Kasumi-1 (cell line): ENCODE data around the gene PDE7B.

Experiments
- DNase-seq, 2 experiments: peaks; one replicate each; lab custom pipeline; 2025; lab: John Stamatoyannopoulos, UW

PDE7B gene

GRCh38 chr6:135990439-135990838, 138.9 kb downstream of the PDE7B start:
- no peak for DNase-seq

DNA sequence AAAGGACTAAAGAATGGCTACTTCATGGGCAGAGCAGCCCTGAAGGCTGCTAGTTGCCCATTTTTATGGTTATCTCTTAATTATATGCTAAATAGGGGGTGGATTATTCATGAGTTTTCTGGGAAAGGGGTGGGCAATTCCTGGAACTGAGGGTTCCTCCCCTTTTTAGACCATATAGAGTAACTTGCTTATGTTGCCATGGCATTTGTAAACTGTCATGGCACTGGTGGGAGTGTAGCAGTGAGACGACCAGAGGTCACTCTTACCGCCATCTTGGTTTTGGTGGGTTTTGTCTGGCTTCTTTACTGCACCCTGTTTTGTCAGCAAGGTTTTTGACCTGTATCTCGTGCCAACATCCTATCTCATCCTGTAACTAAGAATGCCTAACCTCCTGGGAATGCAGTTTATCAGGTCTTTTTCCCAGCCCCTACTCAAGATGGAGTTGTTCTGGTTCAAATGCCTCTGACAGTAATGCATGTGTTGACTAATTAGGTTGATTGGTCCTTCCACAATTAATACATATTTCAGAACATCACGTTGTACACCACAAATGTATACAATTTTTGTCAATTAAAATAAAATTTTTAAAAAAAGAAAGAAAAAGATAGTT, 139.5 kb downstream of the PDE7B start:
- no peak for DNase-seq

DNA sequence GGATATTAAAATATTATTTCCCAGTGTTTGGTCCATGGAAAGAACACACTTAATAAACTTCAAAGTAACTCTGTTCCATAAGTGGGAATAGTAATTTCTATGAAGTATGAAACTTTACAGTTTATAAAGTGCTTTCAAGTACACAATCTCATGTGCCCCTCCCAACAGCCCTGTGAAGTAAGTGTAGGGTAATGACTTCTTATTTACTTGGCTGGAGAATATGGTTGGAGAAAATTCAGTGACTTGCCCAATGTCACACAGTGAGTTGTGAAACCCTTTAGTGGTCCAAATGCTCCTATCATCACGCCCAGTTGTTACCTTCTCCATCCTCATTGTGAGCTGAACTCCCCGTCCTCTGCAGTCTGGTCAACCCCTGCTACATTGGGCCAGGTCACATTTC, 141.2 kb downstream of the PDE7B start:
- DNase-seq, result no peak

GRCh38 chr6:135993361-135993760, 141.9 kb downstream of the PDE7B start:
- no peak for DNase-seq

DNA sequence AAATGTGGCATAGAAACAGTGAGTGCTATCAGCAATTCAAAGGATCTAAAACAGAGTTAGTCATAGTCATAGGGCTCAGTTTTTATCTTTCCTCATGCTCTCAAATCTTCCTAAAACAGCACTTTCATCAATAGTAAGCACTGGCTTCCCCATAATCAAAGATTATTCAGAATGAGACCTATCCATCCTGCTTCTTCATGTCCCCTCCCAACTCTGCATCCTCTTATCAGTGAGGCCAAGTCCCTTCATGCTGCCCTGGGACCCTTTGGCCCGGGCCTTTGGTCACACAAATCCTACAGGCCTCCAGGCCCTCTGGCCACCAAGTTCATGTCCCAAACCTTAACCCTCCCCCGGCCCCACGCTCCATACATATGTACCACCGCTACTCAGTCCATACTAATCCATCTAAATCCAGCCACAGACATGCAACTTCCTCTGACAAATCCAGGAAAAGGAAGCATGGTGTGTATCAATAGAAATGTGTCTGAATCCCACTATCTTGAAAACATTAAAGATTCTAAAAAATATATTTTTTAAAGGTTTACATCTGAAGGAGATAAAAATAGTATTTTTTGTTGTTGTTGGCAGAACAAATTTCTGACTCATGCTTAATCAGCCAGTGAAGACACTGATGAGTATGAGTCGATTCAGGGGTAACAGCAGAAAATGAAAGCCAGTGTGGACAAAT, 143.5 kb downstream of the PDE7B start:
- no peak for DNase-seq

- no peak for DNase-seq
These were observed 144.0 kb downstream of the PDE7B start for GRCh38 chr6:135995545-135995898.

DNA sequence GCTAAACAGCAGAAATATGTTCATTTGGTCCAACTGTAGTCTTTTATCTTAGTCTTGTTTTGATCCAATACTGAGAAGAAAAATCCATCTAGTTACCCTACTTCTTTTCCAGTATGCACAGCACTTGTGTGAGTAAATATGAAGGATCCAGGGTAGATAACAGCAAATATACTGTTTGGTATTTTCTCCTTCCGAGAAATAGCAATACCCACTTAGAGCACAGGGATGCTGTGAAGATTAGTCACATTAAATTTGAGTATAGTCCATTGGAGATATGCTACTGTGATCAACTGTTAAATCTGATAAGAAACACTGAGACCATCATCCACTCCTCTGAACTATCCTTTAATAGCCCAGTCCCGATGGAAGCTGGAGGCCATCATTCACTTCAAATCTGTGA, 145.2 kb downstream of the PDE7B start:
- DNase-seq, result no peak

GRCh38 chr6:135999393-135999792, 147.9 kb downstream of the PDE7B start:
- DNase-seq, result no peak

GRCh38 chr6:136007345-136007744, 155.8 kb downstream of the PDE7B start:
- peak; percentile 78 to 80 for DNase-seq

DNA sequence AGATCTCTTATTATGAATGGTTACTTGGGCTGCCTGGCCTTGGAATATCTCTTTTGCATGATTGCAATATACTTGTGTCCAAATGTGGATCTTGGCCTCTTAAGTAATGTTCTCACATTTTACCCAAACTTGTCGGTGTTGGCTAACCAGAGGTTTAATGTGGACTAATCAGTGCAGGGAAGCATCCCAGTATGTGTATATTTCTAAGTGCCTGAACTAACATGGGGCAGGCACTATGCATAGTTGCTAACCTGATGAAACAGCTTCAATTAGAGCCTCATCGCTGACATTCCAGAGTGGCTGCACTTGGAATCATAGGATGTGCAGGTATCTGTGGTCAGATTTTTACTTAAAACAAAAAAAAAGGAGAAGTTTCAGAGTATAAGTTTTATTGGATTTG, 160.0 kb downstream of the PDE7B start:
- no peak for DNase-seq

GRCh38 chr6:136012198-136012887, 160.8 kb downstream of the PDE7B start:
- peak; percentile 13 to 15 for DNase-seq

- no peak for DNase-seq
These were observed 161.4 kb downstream of the PDE7B start for GRCh38 chr6:136012943-136013342.

- DNase-seq, result no peak
These were observed 163.2 kb downstream of the PDE7B start for GRCh38 chr6:136014454-136015437.

GRCh38 chr6:136015531-136015930, 164.0 kb downstream of the PDE7B start:
- no peak for DNase-seq

- DNase-seq, result no peak
These were observed 165.0 kb downstream of the PDE7B start for GRCh38 chr6:136016228-136017225.

- DNase-seq, result no peak
These were observed 169.2 kb downstream of the PDE7B start for GRCh38 chr6:136020691-136021090.

GRCh38 chr6:136022224-136022874, 170.8 kb downstream of the PDE7B start:
- no peak for DNase-seq

DNA sequence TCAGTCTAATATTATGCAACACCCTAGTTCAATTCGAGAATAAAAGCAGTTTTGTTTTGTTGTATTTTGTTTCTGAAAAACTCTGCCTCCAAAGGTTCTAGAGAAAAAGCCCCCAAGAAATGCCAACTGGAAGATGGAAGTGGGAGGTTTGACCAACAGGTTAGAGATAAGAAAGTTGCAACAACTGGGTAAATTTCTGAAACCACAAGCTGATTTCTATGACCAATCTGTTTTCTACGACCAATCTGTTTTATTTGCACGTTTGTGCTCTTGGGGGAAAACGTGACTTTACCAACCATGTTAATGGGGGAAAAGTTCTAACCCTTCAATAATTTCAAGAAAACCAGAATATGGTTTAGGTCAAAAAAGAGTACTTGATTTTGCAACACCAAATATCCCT, 173.2 kb downstream of the PDE7B start:
- DNase-seq, result no peak

DNA sequence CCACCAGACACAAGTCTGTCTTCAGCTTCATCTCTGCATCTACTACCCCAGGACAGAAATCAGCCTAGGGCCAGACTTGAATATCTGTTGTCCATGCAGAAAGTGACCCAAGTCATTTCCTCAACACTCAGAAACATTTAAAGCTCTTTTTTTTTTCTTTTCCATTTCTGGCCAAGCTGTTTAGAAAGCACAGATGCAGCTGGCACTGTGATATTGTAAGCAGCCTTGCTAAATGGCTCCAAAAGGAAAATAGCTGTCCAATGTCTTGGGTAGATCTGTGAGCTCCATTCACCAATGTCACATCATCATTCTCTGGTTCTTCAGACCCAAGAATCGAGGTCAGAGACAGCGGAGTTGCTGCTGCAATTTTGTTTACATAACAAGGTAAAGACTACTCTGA, 174.2 kb downstream of the PDE7B start:
- DNase-seq, result no peak

DNA sequence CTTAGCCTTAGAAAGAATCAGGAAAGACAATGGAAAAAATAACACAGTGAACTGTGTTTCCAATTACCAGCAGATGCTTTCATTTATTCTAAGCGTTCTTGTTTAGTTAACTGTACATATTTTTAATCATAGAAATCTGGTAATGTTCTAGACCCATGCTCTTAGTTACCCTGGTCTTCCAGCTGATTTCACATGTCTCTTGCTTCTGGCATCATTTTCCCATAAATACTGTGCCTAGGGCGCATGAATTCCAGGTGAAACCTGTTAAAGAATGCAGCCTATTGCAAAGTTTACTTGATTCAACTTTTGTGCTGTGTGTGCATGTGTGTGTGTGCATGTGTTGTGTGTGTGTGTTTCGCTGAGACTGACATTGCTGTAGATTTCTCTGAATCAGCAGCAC, 178.6 kb downstream of the PDE7B start:
- DNase-seq, result no peak
